IPS-15b (cell line): ENCODE results near the gene MUC5B.
"Not testable (repeated sequence)": the region's sequence is repeated elsewhere in the genome, so short reads cannot be mapped to it uniquely, and the experiment has no call there.

Source experiments
- H3K27me3 ChIP-seq: one replicate; pipeline ENCODE4 v1.6.1; 2013; ENCODE audit warnings: low read length; ENCODE audit not compliant: control insufficient read depth, insufficient read depth
- H3K36me3 ChIP-seq: one replicate; pipeline ENCODE4 v1.6.1; 2013; ENCODE audit warnings: low read length; ENCODE audit not compliant: control insufficient read depth, insufficient read depth
- H3K4me1 ChIP-seq: one replicate; pipeline ENCODE4 v1.6.1; 2013; ENCODE audit warnings: mild to moderate bottlenecking, low read length; ENCODE audit not compliant: control insufficient read depth, insufficient read depth
- H3K4me3 ChIP-seq: one replicate; pipeline ENCODE4 v1.5.1; 2013; ENCODE audit warnings: low read depth, low read length
- H3K9ac ChIP-seq: one replicate; pipeline ENCODE4 v1.6.1; 2013; ENCODE audit warnings: low read depth, mild to moderate bottlenecking, low read length
- H3K9me3 ChIP-seq: one replicate; pipeline ENCODE4 v1.6.1; 2013; ENCODE audit warnings: mild to moderate bottlenecking, low read length; ENCODE audit not compliant: control insufficient read depth, insufficient read depth

Gene MUC5B

GRCh38 chr11:1222491-1223345 is at the start of gene MUC5B:
Gene MUC5B (plus strand): TSS chr11:1223066. CDS start chr11:1223124, 58 bp downstream.
- Histone ChIP-seq H3K9ac (no peak within 1 kb of the TSS), H3K4me1 (no peaks in the 10 kb centered on the region), H3K27me3 (no peaks in the 10 kb centered on the region), H3K36me3 (peaks cover 3% of the 10 kb centered on the region), H3K9me3 (no peaks in the 10 kb centered on the region), H3K4me3 (no peak within 1 kb of the TSS)

DNA sequence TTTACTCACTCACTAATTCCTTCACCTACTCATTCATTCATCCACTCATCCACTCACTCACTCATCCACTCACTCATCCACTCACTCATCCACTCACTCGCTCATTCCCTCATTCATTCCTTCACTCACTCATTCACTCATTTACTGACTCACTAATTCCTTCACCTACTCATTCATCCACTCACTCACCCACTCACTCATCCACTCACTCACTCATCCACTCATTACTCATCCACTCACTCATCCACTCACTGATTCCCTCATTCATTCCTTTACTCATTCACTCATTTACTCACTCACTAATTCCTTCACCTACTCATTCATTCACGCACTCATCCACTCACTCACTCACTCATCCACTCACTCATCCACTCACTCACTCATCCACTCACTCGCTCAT is 49.5 kb upstream of the MUC5B start:
- H3K9ac ChIP-seq, result not testable (repeated sequence)

DNA sequence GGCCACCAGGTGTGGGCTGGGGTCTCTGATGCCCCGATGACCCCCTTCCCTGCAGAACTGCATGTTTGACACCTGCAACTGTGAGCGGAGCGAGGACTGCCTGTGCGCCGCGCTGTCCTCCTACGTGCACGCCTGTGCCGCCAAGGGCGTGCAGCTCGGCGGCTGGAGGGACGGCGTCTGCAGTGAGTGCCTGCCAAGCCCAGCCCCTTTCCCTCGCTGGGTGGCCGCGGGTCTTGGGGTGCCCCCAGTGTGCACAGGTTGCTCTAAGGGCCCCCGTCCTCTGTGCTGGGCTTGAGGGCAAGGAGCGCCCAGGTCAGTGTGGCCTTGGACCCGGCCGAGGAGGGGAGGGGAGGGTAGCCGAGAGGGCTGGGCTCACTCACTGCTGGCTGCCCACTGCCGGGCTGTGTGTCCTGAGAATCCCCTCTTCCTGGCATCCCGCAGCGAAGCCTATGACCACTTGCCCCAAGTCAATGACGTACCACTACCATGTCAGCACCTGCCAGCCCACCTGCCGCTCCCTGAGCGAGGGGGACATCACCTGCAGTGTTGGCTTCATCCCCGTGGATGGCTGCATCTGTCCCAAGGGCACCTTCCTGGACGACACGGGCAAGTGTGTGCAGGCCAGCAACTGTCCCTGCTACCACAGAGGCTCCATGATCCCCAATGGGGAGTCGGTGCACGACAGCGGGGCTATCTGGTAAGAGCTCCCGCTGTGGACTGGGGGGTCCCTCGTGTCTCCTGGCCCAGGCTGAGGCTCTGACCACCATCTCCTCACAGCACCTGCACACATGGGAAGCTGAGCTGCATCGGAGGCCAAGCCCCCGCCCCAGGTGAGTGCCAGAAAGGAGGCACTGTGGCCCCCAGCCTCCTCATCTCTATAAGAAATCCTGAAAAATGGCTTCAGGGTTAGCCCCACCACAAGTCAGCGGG is 48.2 kb upstream of the MUC5B start:
- Histone ChIP-seq H3K4me1 (no peaks in the 10 kb centered on the region), H3K9me3 (no peaks in the 10 kb centered on the region), H3K27me3 (no peaks in the 10 kb centered on the region), H3K9ac (no peak overlapping the region), H3K4me3 (no peak overlapping the region), H3K36me3 (no peaks in the 10 kb centered on the region)

More for the DNA sequence above, 49.5 kb upstream of the MUC5B start:
- not testable (repeated sequence) for H3K4me1 ChIP-seq, H3K36me3 ChIP-seq, H3K9me3 ChIP-seq, H3K27me3 ChIP-seq, H3K4me3 ChIP-seq

- Histone ChIP-seq H3K4me3 (no peak overlapping the region), H3K27me3 (no peaks in the 10 kb centered on the region), H3K9me3 (no peaks in the 10 kb centered on the region), H3K4me1 (no peaks in the 10 kb centered on the region), H3K36me3 (no peaks in the 10 kb centered on the region), H3K9ac (no peak overlapping the region)
Measured at GRCh38 chr11:1175461-1176223, 47.2 kb upstream of the MUC5B start.

DNA sequence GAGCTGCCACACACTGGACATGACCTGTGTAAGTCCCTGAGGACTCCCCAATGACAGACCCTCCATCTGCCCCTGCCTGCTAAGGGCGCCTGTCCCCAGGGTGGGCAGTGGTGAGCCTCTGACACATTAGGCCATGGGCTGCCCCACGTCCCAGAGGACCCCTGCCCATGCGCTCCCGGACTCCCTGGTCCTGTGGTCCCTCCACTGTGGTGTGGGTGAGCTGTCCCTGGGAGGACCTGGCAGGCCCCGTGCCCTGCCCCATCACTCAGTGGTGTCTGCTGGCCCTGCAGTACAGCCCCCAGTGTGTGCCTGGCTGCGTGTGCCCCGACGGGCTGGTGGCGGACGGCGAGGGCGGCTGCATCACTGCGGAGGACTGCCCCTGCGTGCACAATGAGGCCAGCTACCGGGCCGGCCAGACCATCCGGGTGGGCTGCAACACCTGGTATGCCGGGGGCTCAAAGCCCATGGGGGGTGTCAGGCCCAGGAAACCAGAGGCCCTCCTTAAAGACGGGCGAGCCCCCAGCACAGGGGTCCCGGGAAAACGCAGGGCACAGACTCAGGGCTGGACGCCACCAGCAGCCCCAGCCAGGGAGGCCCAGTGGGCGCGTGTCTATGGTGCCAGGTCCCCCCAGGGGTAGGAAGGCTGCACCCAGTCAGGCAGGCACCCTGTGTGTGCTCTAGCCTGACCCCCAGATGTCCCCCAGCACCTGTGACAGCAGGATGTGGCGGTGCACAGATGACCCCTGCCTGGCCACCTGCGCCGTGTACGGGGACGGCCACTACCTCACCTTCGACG is 46.4 kb upstream of the MUC5B start:
- no peak overlapping the region for H3K9ac ChIP-seq
- H3K27me3 ChIP-seq, result no peaks in the 10 kb centered on the region
- H3K4me1 ChIP-seq, result no peaks in the 10 kb centered on the region
- no peaks in the 10 kb centered on the region for H3K9me3 ChIP-seq
- no peak overlapping the region for H3K4me3 ChIP-seq
- H3K36me3 ChIP-seq, result no peaks in the 10 kb centered on the region

- H3K27me3 ChIP-seq, result no peaks in the 10 kb centered on the region
- no peaks in the 10 kb centered on the region for H3K36me3 ChIP-seq
- H3K4me3 ChIP-seq, result no peak overlapping the region
- no peaks in the 10 kb centered on the region for H3K4me1 ChIP-seq
- no peaks in the 10 kb centered on the region for H3K9me3 ChIP-seq
- H3K9ac ChIP-seq, result no peak overlapping the region
Measured at GRCh38 chr11:1177020-1177770, 45.7 kb upstream of the MUC5B start.

GRCh38 chr11:1177771-1178090 is 45.1 kb upstream of the MUC5B start:
- Histone ChIP-seq H3K9me3 (no peaks in the 10 kb centered on the region), H3K27me3 (no peaks in the 10 kb centered on the region), H3K4me3 (no peak overlapping the region), H3K9ac (no peak overlapping the region), H3K36me3 (no peaks in the 10 kb centered on the region), H3K4me1 (no peaks in the 10 kb centered on the region)

DNA sequence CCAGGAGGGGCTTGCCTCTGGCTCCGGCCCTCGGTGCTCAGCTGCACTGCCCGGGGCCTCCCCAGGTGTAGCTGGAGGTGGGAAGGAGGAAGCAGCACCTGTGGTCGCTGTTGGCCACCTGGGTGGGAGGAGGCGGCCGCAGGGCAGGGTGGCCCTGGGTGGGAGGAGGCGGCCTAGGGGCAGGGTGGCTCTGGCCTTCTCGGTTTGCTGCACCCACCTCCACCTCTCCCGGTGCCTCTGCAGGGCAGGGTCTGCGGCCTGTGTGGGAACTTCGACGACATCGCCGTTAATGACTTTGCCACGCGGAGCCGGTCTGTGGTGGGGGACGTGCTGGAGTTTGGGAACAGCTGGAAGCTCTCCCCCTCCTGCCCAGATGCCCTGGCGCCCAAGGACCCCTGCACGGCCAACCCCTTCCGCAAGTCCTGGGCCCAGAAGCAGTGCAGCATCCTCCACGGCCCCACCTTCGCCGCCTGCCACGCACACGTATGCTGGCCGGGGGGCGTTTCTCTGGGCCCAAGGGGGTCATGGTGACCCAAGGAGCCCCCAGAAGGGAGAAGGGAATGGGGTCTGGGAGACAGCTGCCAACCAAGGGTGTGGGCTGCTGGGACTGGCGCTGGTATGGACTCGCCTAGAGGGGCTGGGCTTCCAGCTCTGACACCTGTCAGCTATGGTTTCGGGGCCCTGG is 44.5 kb upstream of the MUC5B start:
- Histone ChIP-seq H3K36me3 (no peaks in the 10 kb centered on the region), H3K4me3 (no peak overlapping the region), H3K27me3 (no peaks in the 10 kb centered on the region), H3K4me1 (no peaks in the 10 kb centered on the region), H3K9ac (no peak overlapping the region), H3K9me3 (no peaks in the 10 kb centered on the region)

DNA sequence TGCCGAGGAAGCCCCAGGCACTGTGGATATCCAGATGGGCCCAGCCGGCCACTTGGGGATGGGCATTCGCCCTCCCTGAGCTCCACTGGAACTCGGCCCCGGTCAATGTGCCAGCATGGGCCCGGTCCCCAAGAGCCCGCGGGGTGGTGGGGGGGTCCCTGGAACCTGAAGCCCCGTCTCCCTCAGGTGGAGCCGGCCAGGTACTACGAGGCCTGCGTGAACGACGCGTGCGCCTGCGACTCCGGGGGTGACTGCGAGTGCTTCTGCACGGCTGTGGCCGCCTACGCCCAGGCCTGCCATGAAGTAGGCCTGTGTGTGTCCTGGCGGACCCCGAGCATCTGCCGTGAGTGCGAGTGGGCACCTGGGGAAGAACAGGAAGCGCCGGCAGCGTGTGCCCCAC is 44.0 kb upstream of the MUC5B start:
- no peaks in the 10 kb centered on the region for H3K27me3 ChIP-seq
- H3K36me3 ChIP-seq, result no peaks in the 10 kb centered on the region
- H3K9ac ChIP-seq, result no peak overlapping the region
- H3K4me3 ChIP-seq, result no peak overlapping the region
- H3K9me3 ChIP-seq, result no peaks in the 10 kb centered on the region
- H3K4me1 ChIP-seq, result no peaks in the 10 kb centered on the region

DNA sequence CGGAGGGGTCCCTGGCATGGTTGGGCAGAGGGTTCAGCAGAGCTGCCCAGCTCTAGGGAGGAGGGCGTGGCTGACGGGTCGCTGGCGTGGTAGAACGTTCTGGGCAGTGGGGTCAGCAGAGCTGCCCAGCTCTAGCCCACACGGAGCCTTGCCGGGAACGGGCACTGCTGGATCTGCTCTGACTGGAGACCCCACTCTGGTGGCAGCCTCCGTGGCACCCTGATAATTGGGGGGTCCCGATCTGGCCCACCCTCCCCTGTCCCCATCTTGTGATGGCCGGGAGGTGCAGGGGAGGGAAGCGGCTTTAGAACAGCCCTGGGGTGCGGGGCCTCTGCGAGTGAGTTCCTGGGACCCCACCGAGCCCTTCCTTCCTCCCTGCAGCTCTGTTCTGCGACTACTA is 43.2 kb upstream of the MUC5B start:
- Histone ChIP-seq H3K9ac (no peak overlapping the region), H3K4me1 (no peaks in the 10 kb centered on the region), H3K9me3 (no peaks in the 10 kb centered on the region), H3K36me3 (no peaks in the 10 kb centered on the region), H3K4me3 (no peak overlapping the region), H3K27me3 (no peaks in the 10 kb centered on the region)
